Measurements from ENCODE around the gene MBTPS1.

GRCh38 chr16:84055801-84056634 is 60.7 kb downstream of the MBTPS1 start:
- TF ChIP-seq FOXM1 (IDR thresholded peaks at IDR 0.05; ENCODE audit: borderline replicate concordance) (no peak), ELF4 (IDR thresholded peaks at IDR 0.05) (no peak), SP1 (IDR thresholded peaks at IDR 0.05) (no peak), FOXK2 (IDR thresholded peaks at IDR 0.05) (no peak), BHLHE40 (IDR thresholded peaks at IDR 0.05; ENCODE audit: borderline replicate concordance) (no peak), FOXA1 (IDR thresholded peaks at IDR 0.05) (no peak)

All from HEK293T (cell line).